ENCODE measurements around the gene HCFC2. TPM values are rescaled to one million over a fixed set of nuclear protein-coding genes. Genes with fewer than 3 reads are reported as not detected.

HCFC2 gene
- polyA plus RNA-seq, 3 donors, result 16.7 to 18.1 (median 17.6) TPM

DNA sequence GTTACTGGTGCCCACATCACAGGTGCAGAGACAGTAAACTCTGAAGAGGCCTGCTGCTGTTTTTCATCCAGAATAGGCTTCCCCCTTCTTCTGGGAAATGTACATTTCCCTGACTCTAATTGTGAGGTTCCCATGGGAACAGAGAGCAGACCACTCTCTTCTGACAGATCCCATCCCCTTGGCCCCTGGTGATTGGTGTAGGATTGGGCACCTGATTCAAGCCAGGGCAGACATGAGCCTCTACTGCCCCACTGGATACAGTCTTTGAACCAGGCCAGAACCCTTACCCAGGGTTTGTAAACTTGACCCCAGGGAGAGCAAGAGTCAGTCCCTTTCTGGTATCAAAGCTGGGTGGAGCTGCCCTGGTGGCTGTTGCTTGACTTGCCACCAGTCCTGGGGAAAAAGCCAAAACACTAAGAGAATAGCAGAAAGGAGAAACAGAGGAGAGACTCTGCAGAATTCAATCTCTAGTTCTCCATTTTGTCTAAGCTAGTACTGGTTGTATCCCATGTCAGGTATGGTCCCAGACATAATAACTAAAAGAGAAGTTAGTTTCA, 88.4 kb downstream of the HCFC2 start:
- no peak for DNase-seq (ENCODE audit: low read depth in 3 of 3, low spot score in 2 of 3)

GRCh38 chr12:104154286-104154685, 90.0 kb downstream of the HCFC2 start:
- DNase-seq (ENCODE audit: low read depth in 3 of 3, low spot score in 2 of 3), result no peak

DNA sequence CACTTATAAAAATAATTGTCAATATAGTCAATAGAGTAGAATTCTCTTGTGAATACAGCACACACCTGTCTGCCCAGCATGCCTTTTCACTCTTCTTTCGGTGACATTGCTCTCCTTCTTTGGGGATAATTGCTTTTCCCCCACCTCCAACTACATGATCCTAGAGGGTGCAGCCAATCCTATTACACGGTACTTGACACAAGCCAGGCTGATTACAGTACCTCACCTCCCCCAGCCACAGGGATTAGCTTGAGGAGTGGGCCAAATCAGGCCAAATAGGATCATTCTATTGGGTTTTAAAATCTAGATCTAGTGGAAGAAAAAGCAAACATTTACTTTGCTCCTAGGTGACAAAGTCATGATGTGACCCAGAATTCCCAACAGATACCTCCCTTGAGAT, 90.5 kb downstream of the HCFC2 start:
- DNase-seq (ENCODE audit: low read depth in 3 of 3, low spot score in 2 of 3), result no peak

Other genes with a start within 250 kb of the HCFC2 start
- gene NT5DC3, start 223.3 kb upstream of the HCFC2 start, polyA plus RNA-seq (ENCODE audit: insufficient read length in 3 of 3), result 1 to 10 TPM; 2.7 to 4.3 (median 3.9) TPM
- 1,000 to 10,000 TPM; 1,061 to 1,210 (median 1,097) TPM for gene HSP90B1, start 134.1 kb upstream of the HCFC2 start, polyA plus RNA-seq (ENCODE audit: insufficient read length in 3 of 3)
- gene TDG, start 98.7 kb upstream of the HCFC2 start, polyA plus RNA-seq (ENCODE audit: insufficient read length in 3 of 3), result 10 to 100 TPM; 49.2 to 59.2 (median 53.0) TPM
- 10 to 100 TPM; 13.9 to 15.5 (median 15.5) TPM for gene GLT8D2, start 14.3 kb upstream of the HCFC2 start, polyA plus RNA-seq (ENCODE audit: insufficient read length in 3 of 3)
- 100 to 1,000 TPM; 113 to 129 (median 122) TPM for gene NFYB, start 73.7 kb downstream of the HCFC2 start, polyA plus RNA-seq (ENCODE audit: insufficient read length in 3 of 3)
- 10 to 100 TPM; 70.1 to 72.2 (median 71.8) TPM for gene TXNRD1, start 151.2 kb downstream of the HCFC2 start, polyA plus RNA-seq (ENCODE audit: insufficient read length in 3 of 3)
- 1 to 10 TPM; 4.4 to 4.9 (median 4.7) TPM for gene EID3, start 239.2 kb downstream of the HCFC2 start, polyA plus RNA-seq (ENCODE audit: insufficient read length in 3 of 3)